Tibial nerve (tissue), 4 donors: ENCODE measurements around the gene STOM. TPM values are rescaled to one million over a fixed set of nuclear protein-coding genes. Genes with fewer than 3 reads are reported as not detected.

ENCODE experiments used
- DNase-seq, 2 donors: peaks; one replicate each; pipeline ENCODE4 v3.0.0-alpha.2; 2019; ENCODE audit warnings: low spot score in 2 of 2
- H3K27ac ChIP-seq, 4 donors: fragments of 200-600 bp; sonication (generic) in 3 of 4; one replicate each; pipeline ENCODE4 v1.5.1; 2017 to 2019; ENCODE audit warnings: mild to moderate bottlenecking in 1 of 4
- H3K27me3 ChIP-seq, 2 donors: fragments of 200-600 bp; sonication (generic) in 1 of 2; one replicate each; pipeline versions ENCODE4 v1.5.1 to v1.6.0; 2017 to 2019
- H3K36me3 ChIP-seq, 3 donors: fragments of 200-600 bp; sonication (generic); one replicate each; pipeline ENCODE4 v1.5.1; 2018 to 2019
- H3K4me1 ChIP-seq, 4 donors: fragments of 200-600 bp; sonication (generic) in 3 of 4; one replicate each; pipeline ENCODE4 v1.5.1; 2017 to 2019
- H3K4me3 ChIP-seq, 4 donors: fragments of 200-600 bp; sonication (generic) in 3 of 4; one replicate each; pipeline ENCODE4 v1.5.1; 2017 to 2019; ENCODE audit warnings: mild to moderate bottlenecking in 1 of 4, moderate library complexity in 1 of 4
- H3K9me3 ChIP-seq, 4 donors: fragments of 200-600 bp; sonication (generic) in 3 of 4; one replicate each; pipeline ENCODE4 v1.5.1; 2017 to 2019
- CTCF ChIP-seq, 5 experiments: fragments of 200-600 bp in 3 of 5; fragments of 450-650 bp in 2 of 5; sonication (generic) in 3 of 5; IDR thresholded peaks; one replicate each; pipeline ENCODE4 v1.5.1; 2016 to 2019; ENCODE audit warnings: antibody characterized with exemption in 5 of 5, mild to moderate bottlenecking in 3 of 5, moderate library complexity in 2 of 5
- EP300 ChIP-seq, 2 donors: sonication (generic); formaldehyde crosslinking; IDR thresholded peaks; one replicate each; pipeline ENCODE4 v1.6.1; 2017; ENCODE audit warnings: antibody characterized with exemption in 2 of 2, mild to moderate bottlenecking in 1 of 2
- POLR2A ChIP-seq, 2 donors: fragments of 450-650 bp; IDR thresholded peaks; one replicate each; pipeline ENCODE4 v1.6.1; 2017; ENCODE audit warnings: antibody characterized with exemption in 2 of 2, mild to moderate bottlenecking in 2 of 2, moderate library complexity in 2 of 2
- WGBS, 2 donors: methylation state at CpG; one replicate each; pipeline ENCODE4 v1.1.5; 2018; 5-methylcytosine and 5-hydroxymethylcytosine counted together
- total RNA-seq, 4 donors: library from RNA; depleted of rRNA; stranded (reverse); fragments of >200 nt; gene quantifications; one replicate each; pipeline ENCODE4 v1.1.0, GENCODE V29; 2016

The STOM gene
- total RNA-seq, 4 donors from 2014 or later: 164 to 310 (median 232) TPM

- peaks cover 0 to 75% (median 46%) of the 10 kb centered on the region in 4 donors for H3K4me1 ChIP-seq
- WGBS, 2 donors: 84 to 92% methylated on average over 5 of the region's 5 CpGs
- no peaks in the 10 kb centered on the region for H3K9me3 ChIP-seq
- no peak overlapping the region for H3K4me3 ChIP-seq
- no peaks in the 10 kb centered on the region for H3K27me3 ChIP-seq
- H3K27ac ChIP-seq: peak overlapping the region in 2 of 4 donors; percentile 1 to 52
- peaks cover 0 to 37% (median 0%) of the 10 kb centered on the region in 3 donors for H3K36me3 ChIP-seq
- TF ChIP-seq CTCF (IDR thresholded peaks at IDR 0.05) (no peak), EP300 (IDR thresholded peaks at IDR 0.05) (no peak), POLR2A (IDR thresholded peaks at IDR 0.05) (no peak)
- DNase-seq: no peak
Measured at GRCh38 chr9:121354762-121355161, 15.3 kb downstream of the STOM start.

- peaks cover 0 to 38% (median 0%) of the 10 kb centered on the region in 3 donors for H3K36me3 ChIP-seq
- 60 to 61% methylated on average over 5 of the region's 5 CpGs for WGBS, 2 donors
- H3K27me3 ChIP-seq: no peaks in the 10 kb centered on the region
- no peak for DNase-seq
- H3K27ac ChIP-seq: peak overlapping the region in 3 of 4 donors; percentile 25 to 83 (median 52)
- TF ChIP-seq POLR2A (IDR thresholded peaks at IDR 0.05) (no peak), EP300 (IDR thresholded peaks at IDR 0.05) (peak in 1 of 2 donors; percentile 35)
- H3K4me3 ChIP-seq: no peak overlapping the region
- H3K4me1 ChIP-seq: peaks cover 0 to 75% (median 46%) of the 10 kb centered on the region in 4 donors
- no peaks in the 10 kb centered on the region for H3K9me3 ChIP-seq
Measured at GRCh38 chr9:121354141-121354540, 15.9 kb downstream of the STOM start.

- Histone ChIP-seq H3K4me3 (no peak overlapping the region), H3K4me1 (peaks cover 0 to 74% (median 41%) of the 10 kb centered on the region in 4 donors), H3K27me3 (no peaks in the 10 kb centered on the region), H3K36me3 (peaks cover 0 to 45% (median 0%) of the 10 kb centered on the region in 3 donors), H3K9me3 (no peaks in the 10 kb centered on the region), H3K27ac (peak overlapping the region in 3 of 4 donors; percentile 25 to 83 (median 52))
- no peak for DNase-seq
- WGBS, 2 donors: 46 to 54% methylated on average over 9 of the region's 9 CpGs
- TF ChIP-seq POLR2A (IDR thresholded peaks at IDR 0.05) (no peak), EP300 (IDR thresholded peaks at IDR 0.05) (no peak)
Measured at GRCh38 chr9:121353241-121354061, 16.6 kb downstream of the STOM start.

- Histone ChIP-seq H3K9me3 (no peaks in the 10 kb centered on the region), H3K27me3 (no peaks in the 10 kb centered on the region), H3K36me3 (peaks cover 0 to 63% (median 7%) of the 10 kb centered on the region in 3 donors), H3K4me1 (peaks cover 0 to 63% (median 38%) of the 10 kb centered on the region in 4 donors), H3K4me3 (no peak overlapping the region), H3K27ac (peak overlapping the region; percentile 2 to 87 (median 62))
- WGBS, 2 donors: 3% methylated on average over 2 of the region's 2 CpGs
- TF ChIP-seq EP300 (IDR thresholded peaks at IDR 0.05) (peak; percentile 37 to 86), CTCF (IDR thresholded peaks at IDR 0.05) (no peak), POLR2A (IDR thresholded peaks at IDR 0.05) (no peak)
- peak; percentile 52 to 82 for DNase-seq
Measured at GRCh38 chr9:121350993-121351561, 19.0 kb downstream of the STOM start.

- Histone ChIP-seq H3K4me3 (no peak overlapping the region), H3K27me3 (no peaks in the 10 kb centered on the region), H3K27ac (peak overlapping the region; percentile 2 to 87 (median 62)), H3K4me1 (peaks cover 0 to 62% (median 38%) of the 10 kb centered on the region in 4 donors), H3K36me3 (peaks cover 0 to 67% (median 7%) of the 10 kb centered on the region in 3 donors), H3K9me3 (no peaks in the 10 kb centered on the region)
- TF ChIP-seq CTCF (IDR thresholded peaks at IDR 0.05) (no peak), EP300 (IDR thresholded peaks at IDR 0.05) (no peak), POLR2A (IDR thresholded peaks at IDR 0.05) (no peak)
- no peak for DNase-seq
- WGBS, 2 donors: 91 to 96% methylated on average over 1 of the region's 1 CpG
Measured at GRCh38 chr9:121350036-121350435, 20.0 kb downstream of the STOM start.

GRCh38 chr9:121349009-121349408 lies 21.0 kb downstream of the STOM start:
- DNase-seq: no peak
- TF ChIP-seq EP300 (IDR thresholded peaks at IDR 0.05): no peak
- TF ChIP-seq POLR2A (IDR thresholded peaks at IDR 0.05): no peak
- TF ChIP-seq CTCF (IDR thresholded peaks at IDR 0.05): no peak
- H3K4me1 ChIP-seq: peaks cover 0 to 72% (median 37%) of the 10 kb centered on the region in 4 donors
- H3K27me3 ChIP-seq: no peaks in the 10 kb centered on the region
- H3K36me3 ChIP-seq: peaks cover 0 to 70% (median 7%) of the 10 kb centered on the region in 3 donors
- no peak overlapping the region for H3K4me3 ChIP-seq
- WGBS, 2 donors: 44 to 55% methylated on average over 8 of the region's 8 CpGs
- peak overlapping the region in 2 of 4 donors; percentile 50 to 83 for H3K27ac ChIP-seq
- no peaks in the 10 kb centered on the region for H3K9me3 ChIP-seq
